Colon (tissue), 2 donors: Measurements from ENCODE around the gene GFM2.
"Not testable (repeated sequence)": the region's sequence is repeated elsewhere in the genome, so short reads cannot be mapped to it uniquely, and the experiment has no call there.

Experiments
- FAIRE-seq: peaks from 2 replicates; lab custom pipeline; 2012; peaks lifted over from hg19 to GRCh38; lab: Jason Lieb, UNC
- donor health status: control.
- donor health status: control.

Gene GFM2, protein sequence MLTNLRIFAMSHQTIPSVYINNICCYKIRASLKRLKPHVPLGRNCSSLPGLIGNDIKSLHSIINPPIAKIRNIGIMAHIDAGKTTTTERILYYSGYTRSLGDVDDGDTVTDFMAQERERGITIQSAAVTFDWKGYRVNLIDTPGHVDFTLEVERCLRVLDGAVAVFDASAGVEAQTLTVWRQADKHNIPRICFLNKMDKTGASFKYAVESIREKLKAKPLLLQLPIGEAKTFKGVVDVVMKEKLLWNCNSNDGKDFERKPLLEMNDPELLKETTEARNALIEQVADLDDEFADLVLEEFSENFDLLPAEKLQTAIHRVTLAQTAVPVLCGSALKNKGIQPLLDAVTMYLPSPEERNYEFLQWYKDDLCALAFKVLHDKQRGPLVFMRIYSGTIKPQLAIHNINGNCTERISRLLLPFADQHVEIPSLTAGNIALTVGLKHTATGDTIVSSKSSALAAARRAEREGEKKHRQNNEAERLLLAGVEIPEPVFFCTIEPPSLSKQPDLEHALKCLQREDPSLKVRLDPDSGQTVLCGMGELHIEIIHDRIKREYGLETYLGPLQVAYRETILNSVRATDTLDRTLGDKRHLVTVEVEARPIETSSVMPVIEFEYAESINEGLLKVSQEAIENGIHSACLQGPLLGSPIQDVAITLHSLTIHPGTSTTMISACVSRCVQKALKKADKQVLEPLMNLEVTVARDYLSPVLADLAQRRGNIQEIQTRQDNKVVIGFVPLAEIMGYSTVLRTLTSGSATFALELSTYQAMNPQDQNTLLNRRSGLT

GRCh38 chr5:74766849-74767578 is at the start of gene GFM2, which contains the start of gene NSA2:
Gene GFM2 (minus strand): TSS chr5:74767117. CDS start chr5:74763742, 3,375 bp downstream.
Gene NSA2 (plus strand): TSS chr5:74767249. CDS start chr5:74767361, 112 bp downstream.
- FAIRE-seq = no peak

DNA sequence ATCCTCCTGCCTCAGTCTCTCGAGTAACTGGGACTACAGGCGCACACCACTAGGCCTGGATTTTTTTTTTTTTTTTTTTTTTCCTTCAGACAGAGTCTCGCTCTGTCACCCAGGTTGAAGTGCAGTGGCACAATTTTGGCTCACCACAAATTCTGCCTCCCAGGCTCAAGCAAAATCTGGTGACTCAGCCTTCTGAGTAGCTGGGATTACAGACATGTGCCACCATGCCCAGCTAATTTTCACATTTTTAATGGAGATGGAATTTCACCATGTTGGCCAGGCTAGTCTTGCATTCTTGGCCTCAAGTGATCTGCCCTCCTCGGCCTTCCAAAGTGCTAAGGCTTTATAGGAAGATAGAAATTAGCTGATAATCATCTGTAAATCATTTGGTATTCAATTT is 44.0 kb upstream of the GFM2 start:
- FAIRE-seq = no peak

DNA sequence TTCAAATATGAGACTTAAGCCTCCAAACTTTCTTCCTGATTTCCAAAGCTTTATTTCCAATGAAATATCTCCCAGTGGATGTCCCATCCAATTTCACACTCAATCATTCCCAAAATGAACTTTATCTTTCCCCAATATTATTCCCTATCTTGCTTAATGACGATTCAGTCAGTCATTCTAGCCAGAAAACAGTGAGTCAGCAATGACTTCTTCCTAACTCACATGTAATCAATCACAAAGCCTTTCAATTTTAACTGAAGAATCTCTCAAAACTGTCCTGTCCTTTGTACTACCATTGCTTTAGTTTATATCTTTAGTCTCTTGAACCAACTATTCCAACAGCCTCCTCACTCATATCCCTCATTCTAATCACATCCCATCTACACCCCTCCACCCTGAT is 35.0 kb upstream of the GFM2 start:
- no peak for FAIRE-seq

GRCh38 chr5:74801197-74801596 is 34.3 kb upstream of the GFM2 start:
- FAIRE-seq = no peak

DNA sequence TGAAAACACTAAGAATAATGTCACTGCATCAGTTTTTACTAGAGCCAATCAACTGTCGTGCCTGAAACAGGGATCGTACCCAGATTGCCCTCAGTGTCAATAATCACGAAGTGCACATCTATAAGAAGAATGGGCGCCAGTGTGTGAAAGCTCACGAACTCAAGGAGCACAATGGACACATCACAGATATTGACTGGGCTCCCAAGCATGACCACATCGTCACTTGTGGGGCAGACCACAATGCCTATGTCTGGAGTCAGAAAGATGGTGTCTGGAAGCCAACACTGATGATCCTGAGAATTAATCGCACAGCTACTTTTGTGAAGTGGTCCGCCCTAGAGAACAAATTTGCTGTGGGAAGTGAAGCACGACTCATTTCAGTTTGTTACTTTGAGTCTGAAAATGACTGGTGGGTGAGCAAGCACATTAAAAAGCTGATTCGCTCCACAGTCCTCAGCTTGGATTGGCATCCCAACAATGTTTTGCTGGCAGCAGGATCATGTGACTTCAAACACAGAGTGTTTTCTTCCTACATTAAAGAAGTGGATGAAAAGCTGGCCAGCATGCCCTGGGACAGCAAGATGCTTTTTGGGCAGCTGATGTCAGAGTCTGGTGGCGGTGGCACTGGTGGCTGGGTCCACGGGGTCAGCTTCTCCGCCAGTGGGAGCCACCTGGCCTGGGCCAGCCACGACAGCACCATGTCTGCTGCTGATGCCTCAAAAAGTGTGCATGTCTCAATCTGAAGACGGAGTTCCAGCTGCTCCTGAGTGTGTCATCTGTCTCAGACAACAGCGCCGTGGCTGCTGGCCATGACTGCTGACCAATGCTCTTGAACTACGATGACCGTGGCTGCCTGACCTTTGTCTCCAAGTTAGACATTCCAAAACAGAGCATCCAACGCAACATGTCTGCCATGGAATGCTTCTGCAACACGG is 32.3 kb upstream of the GFM2 start:
- FAIRE-seq = no peak

DNA sequence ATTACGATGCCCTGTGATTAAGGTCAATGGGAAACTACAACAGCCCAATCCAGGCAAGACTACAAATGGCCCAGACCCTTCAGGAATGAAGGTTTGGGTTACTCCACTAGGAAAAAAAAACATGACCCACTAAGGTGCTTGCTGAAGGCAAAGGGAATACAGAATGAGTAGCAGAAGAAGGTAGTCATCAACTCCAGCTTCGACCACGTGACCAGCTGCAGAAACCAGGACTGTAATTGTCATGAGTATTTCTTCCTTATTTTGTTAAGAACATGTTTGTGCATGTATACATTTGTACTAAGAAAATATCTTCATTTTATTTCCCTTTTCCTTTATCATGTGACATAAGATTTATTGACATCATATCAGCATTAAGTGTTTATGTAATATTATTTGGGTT is 24.8 kb upstream of the GFM2 start:
- not testable (repeated sequence) for FAIRE-seq

- FAIRE-seq = no peak
Observed at GRCh38 chr5:74787424-74787823, 20.5 kb upstream of the GFM2 start.

DNA sequence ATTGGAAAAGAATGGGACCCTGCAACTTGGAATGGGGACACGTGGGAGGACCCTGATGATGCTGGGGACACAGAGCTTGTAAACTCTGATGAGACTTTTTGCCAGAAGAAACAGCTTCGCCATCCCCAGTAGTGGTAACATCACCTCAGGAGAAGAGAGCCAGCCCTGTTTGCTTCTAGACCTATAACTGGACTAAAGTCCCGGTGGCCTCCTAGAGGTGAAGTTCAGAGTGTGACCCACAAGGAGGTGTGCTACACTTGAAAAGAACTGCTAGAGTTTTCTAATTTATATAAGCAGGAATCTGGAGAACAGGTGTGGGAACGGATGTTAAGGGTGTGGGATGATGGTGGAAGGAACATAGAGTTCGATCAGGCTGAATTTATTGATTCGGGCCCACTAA is 19.9 kb upstream of the GFM2 start:
- no peak for FAIRE-seq

GRCh38 chr5:74778609-74779008 is 11.7 kb upstream of the GFM2 start:
- FAIRE-seq = no peak

- FAIRE-seq = no peak
Observed at GRCh38 chr5:74772359-74772758, 5.4 kb upstream of the GFM2 start.

GRCh38 chr5:74767579-74767913 is 629 bp upstream of the GFM2 start:
- FAIRE-seq = no peak

GRCh38 chr5:74766418-74766848 is 484 bp downstream of the GFM2 start:
- no peak for FAIRE-seq

- no peak for FAIRE-seq
Observed at GRCh38 chr5:74765929-74766328, 988 bp downstream of the GFM2 start.

DNA sequence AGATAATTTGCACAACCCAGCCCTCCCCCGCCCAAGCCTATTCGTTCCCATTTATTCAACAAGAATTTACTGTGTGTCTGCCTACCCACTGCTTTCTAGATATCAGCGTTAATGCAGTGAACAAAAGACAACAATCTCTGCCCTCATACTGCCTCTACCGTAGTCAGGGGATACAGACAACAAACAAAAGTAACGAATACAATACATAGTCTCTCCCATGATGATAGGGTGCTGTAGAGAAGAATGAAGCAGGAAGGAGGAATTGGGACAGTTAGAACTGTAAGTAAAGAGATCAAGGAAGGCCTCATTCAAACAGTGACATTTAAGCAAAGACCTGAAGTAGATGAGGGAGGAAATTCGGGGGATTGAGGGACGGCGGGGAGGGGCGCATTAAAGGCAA is 1.7 kb downstream of the GFM2 start:
- FAIRE-seq = no peak

GRCh38 chr5:74763504-74763903 is 3.4 kb downstream of the GFM2 start:
- no peak for FAIRE-seq

- FAIRE-seq = no peak
Observed at GRCh38 chr5:74762599-74762998, 4.3 kb downstream of the GFM2 start.

GRCh38 chr5:74761241-74761640 is 5.7 kb downstream of the GFM2 start:
- FAIRE-seq = no peak

- FAIRE-seq = not testable (repeated sequence)
Observed at GRCh38 chr5:74748742-74749141, 18.2 kb downstream of the GFM2 start.

DNA sequence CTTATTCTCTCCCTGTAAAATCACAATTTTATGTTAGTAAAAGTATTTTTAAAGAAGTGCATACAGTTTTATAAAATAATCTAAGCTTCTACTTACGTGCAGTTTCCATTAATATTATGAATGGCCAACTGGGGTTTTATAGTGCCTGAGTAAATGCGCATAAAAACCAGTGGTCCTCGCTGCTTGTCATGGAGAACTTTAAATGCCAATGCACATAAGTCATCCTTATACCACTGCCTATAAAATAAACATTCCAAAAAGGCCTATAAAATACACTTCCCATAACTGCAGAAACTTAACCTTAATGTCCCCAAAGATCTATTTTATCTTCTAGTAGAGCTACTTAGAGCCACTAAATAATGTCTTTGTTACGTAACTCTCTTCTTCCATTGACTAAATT is 28.5 kb downstream of the GFM2 start:
- FAIRE-seq = no peak

- FAIRE-seq = no peak
Observed at GRCh38 chr5:74736759-74737158, 30.2 kb downstream of the GFM2 start.

DNA sequence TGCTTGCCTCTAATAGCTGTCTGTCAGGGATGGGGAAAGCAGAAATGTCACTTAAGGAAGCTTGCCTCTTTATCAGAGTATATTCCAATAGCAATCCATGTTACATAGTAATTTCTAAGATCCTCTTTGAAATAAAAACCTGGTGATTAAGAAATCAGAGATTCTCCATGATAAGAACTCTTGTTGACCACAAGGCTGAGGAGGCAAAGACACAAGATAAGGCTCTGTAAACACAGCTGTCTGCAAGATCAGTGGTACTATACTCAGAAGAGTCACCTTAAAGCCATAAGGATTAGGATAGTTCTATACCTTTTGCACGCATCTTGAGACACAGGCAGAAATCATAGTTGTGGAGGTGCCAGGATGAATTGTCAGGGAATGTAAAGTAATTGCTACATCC is 41.6 kb downstream of the GFM2 start:
- no peak for FAIRE-seq

DNA sequence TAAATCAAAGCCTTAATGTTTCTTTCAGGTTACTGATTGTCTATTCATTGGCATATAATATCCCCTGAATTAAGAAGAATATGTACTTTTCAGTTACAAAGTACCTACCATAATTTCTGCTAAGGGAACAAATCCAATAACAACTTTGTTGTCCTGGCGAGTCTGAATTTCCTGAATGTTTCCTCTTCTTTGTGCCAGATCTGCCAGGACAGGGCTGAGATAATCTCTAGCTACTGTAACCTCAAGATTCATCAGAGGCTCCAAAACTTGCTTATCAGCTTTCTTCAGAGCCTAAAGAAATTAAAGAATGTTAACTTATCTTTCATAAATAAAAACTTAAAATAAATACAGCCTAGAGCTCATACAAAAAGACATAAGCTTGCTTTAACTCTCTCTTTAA is 44.6 kb downstream of the GFM2 start:
- FAIRE-seq = no peak
